Neuronal stem cell (in vitro differentiated cells): ENCODE results near the gene ICAM1.

Experiments used
- DNase-seq: peaks from one replicate; pipeline ENCODE4 v3.0.0-alpha.2; 2013; ENCODE audit warnings: low spot score
- H2AFZ ChIP-seq: one replicate; pipeline ENCODE4 v1.6.1; 2013; ENCODE audit warnings: mild to moderate bottlenecking, low read length, inconsistent platforms
- H2AK5ac ChIP-seq: 2 replicates; pipeline ENCODE4 v1.6.1; 2013; ENCODE audit warnings: low read depth, mild to moderate bottlenecking, inconsistent platforms, low read length, moderate library complexity, mixed read lengths
- H2BK120ac ChIP-seq: 2 replicates; pipeline ENCODE4 v1.6.1; 2013; ENCODE audit warnings: low read depth, mild to moderate bottlenecking, inconsistent platforms, low read length, moderate library complexity, mixed read lengths
- H2BK12ac ChIP-seq: one replicate; pipeline ENCODE4 v1.6.1; 2013; ENCODE audit warnings: low read length, inconsistent platforms
- H2BK15ac ChIP-seq: 2 replicates; pipeline ENCODE4 v1.6.1; 2013; ENCODE audit warnings: mild to moderate bottlenecking, low read length, inconsistent platforms, mixed read lengths
- H2BK5ac ChIP-seq: one replicate; pipeline ENCODE4 v1.6.1; 2013; ENCODE audit warnings: inconsistent platforms, mild to moderate bottlenecking, low read length, moderate library complexity
- H3K14ac ChIP-seq: one replicate; pipeline ENCODE4 v1.6.1; 2013; ENCODE audit warnings: low read length, inconsistent platforms
- H3K18ac ChIP-seq: 2 replicates; pipeline ENCODE4 v1.6.1; 2013; ENCODE audit warnings: low read length, inconsistent platforms
- H3K23ac ChIP-seq: 2 replicates; pipeline ENCODE4 v1.6.1; 2013; ENCODE audit warnings: low read depth, mild to moderate bottlenecking, mixed read lengths, low read length, inconsistent platforms; ENCODE audit not compliant: poor library complexity
- H3K27ac ChIP-seq: replicated peaks from 3 replicates; pipeline ENCODE4 v1.5.1; 2013; ENCODE audit warnings: low read length, inconsistent platforms
- H3K27me3 ChIP-seq, 3 experiments: 2 replicates each; pipeline ENCODE4 v1.6.1; 2013; ENCODE audit warnings: low read length in 3 of 3, mild to moderate bottlenecking in 2 of 3, inconsistent platforms in 1 of 3, low read depth in 1 of 3, mixed read lengths in 1 of 3, moderate library complexity in 1 of 3; ENCODE audit not compliant: control insufficient read depth in 3 of 3, insufficient read depth in 3 of 3
- H3K36me3 ChIP-seq, 2 donors: replicated peaks in 1 of 2; 2 replicates each; pipeline ENCODE4 v1.6.1; 2013; ENCODE audit warnings: low read length in 2 of 2; ENCODE audit not compliant: control insufficient read depth in 2 of 2, insufficient read depth in 2 of 2
- H3K4ac ChIP-seq: 2 replicates; pipeline ENCODE4 v1.6.1; 2013; ENCODE audit warnings: inconsistent platforms, mild to moderate bottlenecking, low read length, moderate library complexity
- H3K4me1 ChIP-seq, 2 donors: 1 replicate in 1 of 2; 2 replicates in 1 of 2; pipeline ENCODE4 v1.6.1; 2013; ENCODE audit warnings: low read length in 2 of 2, low read depth in 1 of 2; ENCODE audit not compliant: control insufficient read depth in 2 of 2, insufficient read depth in 1 of 2
- H3K4me2 ChIP-seq: one replicate; pipeline ENCODE4 v1.6.1; 2013; ENCODE audit warnings: mild to moderate bottlenecking, low read length, inconsistent platforms; ENCODE audit not compliant: insufficient read depth, poor library complexity, severe bottlenecking
- H3K4me3 ChIP-seq, 2 donors: 2 replicates each; pipeline ENCODE4 v1.5.1; 2013; ENCODE audit warnings: low read length in 2 of 2, mild to moderate bottlenecking in 2 of 2, inconsistent platforms in 1 of 2, moderate library complexity in 1 of 2
- H3K79me1 ChIP-seq: one replicate; pipeline ENCODE4 v1.6.1; 2013; ENCODE audit warnings: low read depth, mild to moderate bottlenecking, inconsistent platforms, low read length, moderate library complexity
- H3K9ac ChIP-seq: one replicate; pipeline ENCODE4 v1.6.1; 2013; ENCODE audit warnings: mild to moderate bottlenecking, low read depth, low read length, inconsistent platforms; ENCODE audit not compliant: poor library complexity
- H3K9me3 ChIP-seq, 2 donors: replicated peaks in 1 of 2; 2 replicates each; pipeline versions ENCODE3 to v1.6.1; 2013; ENCODE audit warnings: low read length in 2 of 2, mild to moderate bottlenecking in 2 of 2, inconsistent platforms in 1 of 2, low read depth in 1 of 2, mixed read lengths in 1 of 2, moderate library complexity in 1 of 2; ENCODE audit not compliant: control insufficient read depth in 2 of 2, insufficient read depth in 1 of 2
- H4K8ac ChIP-seq: one replicate; pipeline ENCODE4 v1.6.1; 2013; ENCODE audit warnings: low read depth, mild to moderate bottlenecking, inconsistent platforms, low read length, moderate library complexity
- H4K91ac ChIP-seq: one replicate; pipeline ENCODE4 v1.6.1; 2013; ENCODE audit warnings: low read length, low read depth, mild to moderate bottlenecking, inconsistent platforms; ENCODE audit not compliant: poor library complexity
- WGBS, 2 donors: extraction: QIAGEN DNeasy Blood & Tissue Kit; methylation state at CpG; one replicate each; pipeline ENCODE4 v1.1.7; 2013; ENCODE audit warnings: missing lambda C conversion rate in 2 of 2, mixed read lengths in 1 of 2; ENCODE audit not compliant: insufficient read length in 2 of 2, insufficient replicate concordance in 1 of 2; ENCODE audit errors: extremely low coverage in 2 of 2; 5-methylcytosine and 5-hydroxymethylcytosine counted together

ICAM1 gene

GRCh38 chr19:10284065-10284959, 13.4 kb downstream of the ICAM1 start:
- Histone ChIP-seq H3K14ac (no peak overlapping the region), H3K4me3 (no peak overlapping the region), H2BK5ac (peak overlapping the region; percentile 75), H2AK5ac (peak overlapping the region; percentile 84), H4K91ac (no peak overlapping the region), H3K18ac (peak overlapping the region; percentile 48), H3K36me3 (peaks cover 0 to 58% of the 10 kb centered on the region in 2 donors), H3K9ac (peak overlapping the region; percentile 60), H3K4me2 (no peak overlapping the region), H3K4me1 (peaks cover 3 to 10% of the 10 kb centered on the region in 2 donors), H2BK12ac (peak overlapping the region; percentile 63), H2BK15ac (peak overlapping the region; percentile 81), H4K8ac (no peak overlapping the region), H3K27ac (no peak overlapping the region), H2AFZ (no peak overlapping the region), H3K4ac (no peak overlapping the region), H3K27me3 (peaks cover 2 to 34% (median 15%) of the 10 kb centered on the region in 3 experiments), H3K9me3 (peaks cover 0 to 7% of the 10 kb centered on the region in 2 donors), H2BK120ac (no peak overlapping the region), H3K79me1 (no peaks in the 10 kb centered on the region), H3K23ac (peak overlapping the region; percentile 75)
- DNase-seq: no peak
- no CpG with 5 or more reads among the region's 34 CpGs for WGBS, 2 donors

GRCh38 chr19:10284960-10285278, 14.0 kb downstream of the ICAM1 start:
- Histone ChIP-seq H2BK15ac (peak overlapping the region; percentile 81), H4K91ac (no peak overlapping the region), H3K4me1 (peaks cover 3 to 13% of the 10 kb centered on the region in 2 donors), H3K4ac (no peak overlapping the region), H3K23ac (peak overlapping the region; percentile 75), H3K18ac (no peak overlapping the region), H3K27me3 (peaks cover 7 to 39% (median 17%) of the 10 kb centered on the region in 3 experiments), H2AK5ac (peak overlapping the region; percentile 84), H3K9me3 (peaks cover 0 to 7% of the 10 kb centered on the region in 2 donors), H3K4me2 (no peak overlapping the region), H2AFZ (no peak overlapping the region), H2BK12ac (no peak overlapping the region), H2BK5ac (no peak overlapping the region), H3K14ac (no peak overlapping the region), H4K8ac (no peak overlapping the region), H3K9ac (peak overlapping the region; percentile 30), H3K36me3 (peaks cover 0 to 52% of the 10 kb centered on the region in 2 donors), H3K79me1 (no peaks in the 10 kb centered on the region), H3K4me3 (no peak overlapping the region), H2BK120ac (no peak overlapping the region), H3K27ac (no peak overlapping the region)
- WGBS, 2 donors: no CpG with 5 or more reads among the region's 13 CpGs
- DNase-seq: no peak

DNA sequence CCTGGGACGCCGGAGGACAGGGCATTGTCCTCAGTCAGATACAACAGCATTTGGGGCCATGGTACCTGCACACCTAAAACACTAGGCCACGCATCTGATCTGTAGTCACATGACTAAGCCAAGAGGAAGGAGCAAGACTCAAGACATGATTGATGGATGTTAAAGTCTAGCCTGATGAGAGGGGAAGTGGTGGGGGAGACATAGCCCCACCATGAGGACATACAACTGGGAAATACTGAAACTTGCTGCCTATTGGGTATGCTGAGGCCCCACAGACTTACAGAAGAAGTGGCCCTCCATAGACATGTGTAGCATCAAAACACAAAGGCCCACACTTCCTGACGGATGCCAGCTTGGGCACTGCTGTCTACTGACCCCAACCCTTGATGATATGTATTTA, 14.5 kb downstream of the ICAM1 start:
- Histone ChIP-seq H3K9ac (peak overlapping the region; percentile 30), H3K4me2 (no peak overlapping the region), H2BK15ac (peak overlapping the region; percentile 81), H3K9me3 (peaks cover 0 to 7% of the 10 kb centered on the region in 2 donors), H3K23ac (peak overlapping the region; percentile 75), H2BK120ac (no peak overlapping the region), H3K27me3 (peaks cover 12 to 43% (median 21%) of the 10 kb centered on the region in 3 experiments), H3K14ac (no peak overlapping the region), H2AFZ (no peak overlapping the region), H2BK5ac (no peak overlapping the region), H4K8ac (no peak overlapping the region), H4K91ac (no peak overlapping the region), H3K18ac (no peak overlapping the region), H2AK5ac (no peak overlapping the region), H3K79me1 (no peaks in the 10 kb centered on the region), H3K4me3 (no peak overlapping the region), H3K27ac (no peak overlapping the region), H2BK12ac (peak overlapping the region; percentile 63), H3K36me3 (peaks cover 0 to 47% of the 10 kb centered on the region in 2 donors), H3K4ac (no peak overlapping the region), H3K4me1 (peaks cover 8 to 16% of the 10 kb centered on the region in 2 donors)
- no CpG with 5 or more reads among the region's 4 CpGs for WGBS, 2 donors
- no peak for DNase-seq
